NCI-H226 (cell line): Measurements from ENCODE around the gene PABPC1L.

Experiments
- DNase-seq: peaks from one replicate; pipeline ENCODE4 v3.0.0-alpha.2; 2015

Gene PABPC1L

DNA sequence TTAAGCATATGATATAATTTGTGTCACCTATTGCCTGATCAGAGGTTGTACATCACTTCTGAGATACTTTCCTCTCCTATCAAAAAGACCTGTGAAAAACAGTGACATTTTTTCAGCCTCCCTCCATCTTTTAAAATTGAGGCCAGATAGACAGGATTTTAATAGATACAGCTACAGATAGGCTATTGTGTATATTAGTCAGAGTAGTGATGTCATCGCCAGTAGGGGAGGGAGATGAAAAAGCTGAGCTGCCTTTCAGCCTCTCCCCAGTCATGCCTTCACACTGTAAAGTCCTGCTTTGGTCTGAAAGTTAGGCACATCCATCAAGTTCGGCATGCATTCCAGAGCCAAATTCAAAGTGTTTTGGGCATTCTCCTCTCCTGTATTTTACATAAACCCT is 7.9 kb upstream of the PABPC1L start:
- peak; percentile 34 for DNase-seq

DNA sequence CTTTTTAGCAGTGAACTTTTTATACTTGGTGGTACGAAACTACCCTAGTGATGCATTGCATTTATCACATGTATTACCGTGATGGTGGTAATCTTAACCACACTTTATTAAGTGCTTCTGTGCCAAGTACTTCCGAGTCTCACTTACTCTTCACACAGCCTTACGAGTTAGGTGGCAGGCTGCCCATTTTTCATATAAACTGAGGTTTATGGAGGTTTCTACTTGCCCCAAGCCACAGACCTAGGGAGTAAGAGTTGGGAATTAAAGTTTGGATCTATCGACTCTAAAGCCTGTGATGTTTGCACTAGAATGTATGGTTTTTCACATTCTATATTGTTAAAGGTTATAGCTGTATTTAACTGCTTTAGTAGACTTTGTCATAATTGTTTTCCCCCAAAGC is 5.5 kb upstream of the PABPC1L start:
- no peak for DNase-seq

GRCh38 chr20:44908987-44909871 is 631 bp upstream of the PABPC1L start:
- no peak for DNase-seq

DNA sequence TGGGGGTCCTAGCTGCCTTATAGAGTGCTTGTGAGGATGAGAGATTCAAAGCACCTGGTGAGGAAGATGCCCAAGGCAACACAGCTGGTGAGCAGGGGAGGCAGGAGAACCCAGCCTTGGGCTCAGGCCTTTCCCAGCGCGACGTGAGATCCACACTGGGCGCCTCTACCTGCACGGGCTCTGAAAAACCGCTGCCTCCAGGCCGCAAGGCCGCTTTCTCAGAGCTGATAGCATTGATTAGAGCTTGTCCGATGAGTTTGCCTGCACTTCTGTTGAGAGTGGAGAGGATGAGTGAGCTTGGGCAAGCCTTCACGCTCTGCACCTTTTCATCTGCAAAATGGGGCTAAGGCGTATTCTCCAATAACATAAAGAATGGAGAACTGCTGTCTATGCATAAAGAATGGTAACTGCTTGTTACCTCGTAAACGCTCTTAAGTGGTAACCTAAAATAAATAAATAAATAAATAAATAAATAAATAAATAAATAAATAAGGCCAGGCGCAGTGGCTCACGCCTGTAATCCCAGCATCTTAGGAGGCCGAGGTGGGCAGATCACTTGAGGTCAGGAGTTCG is 916 bp downstream of the PABPC1L start:
- DNase-seq = no peak

DNA sequence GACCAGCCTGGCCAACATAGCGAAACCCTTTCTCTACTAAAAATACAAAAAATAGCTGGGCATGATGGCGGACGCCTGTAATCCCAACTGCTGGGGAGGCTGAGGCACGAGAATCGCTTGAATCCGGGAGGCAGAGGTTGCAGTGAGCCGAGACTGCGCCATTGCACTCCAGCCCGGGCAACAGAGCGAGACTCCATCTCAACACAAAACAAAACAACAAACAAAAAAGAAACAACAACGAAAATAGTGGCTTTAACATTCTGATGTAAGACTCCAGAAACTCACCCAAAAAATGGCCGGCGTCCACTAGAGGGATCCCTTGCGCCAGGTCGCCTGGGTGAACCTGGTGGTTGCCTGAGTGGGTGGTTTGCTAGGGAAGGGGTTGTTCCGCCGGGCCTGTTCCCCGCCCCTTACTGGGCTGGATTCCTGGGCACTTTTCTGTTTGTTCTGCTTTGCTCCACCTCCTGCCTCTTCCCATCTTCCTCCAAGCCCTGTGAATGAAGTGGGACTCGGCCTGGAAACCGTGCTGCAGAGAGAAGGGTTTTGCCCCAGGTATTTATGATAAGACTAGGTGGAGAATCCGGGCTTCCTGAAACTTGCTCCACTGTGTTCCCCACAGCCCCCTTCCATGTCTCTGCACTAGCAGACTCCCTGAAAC is 1.5 kb downstream of the PABPC1L start:
- DNase-seq = peak; percentile 59

- no peak for DNase-seq
Observed at GRCh38 chr20:44912189-44912588, 2.3 kb downstream of the PABPC1L start.

DNA sequence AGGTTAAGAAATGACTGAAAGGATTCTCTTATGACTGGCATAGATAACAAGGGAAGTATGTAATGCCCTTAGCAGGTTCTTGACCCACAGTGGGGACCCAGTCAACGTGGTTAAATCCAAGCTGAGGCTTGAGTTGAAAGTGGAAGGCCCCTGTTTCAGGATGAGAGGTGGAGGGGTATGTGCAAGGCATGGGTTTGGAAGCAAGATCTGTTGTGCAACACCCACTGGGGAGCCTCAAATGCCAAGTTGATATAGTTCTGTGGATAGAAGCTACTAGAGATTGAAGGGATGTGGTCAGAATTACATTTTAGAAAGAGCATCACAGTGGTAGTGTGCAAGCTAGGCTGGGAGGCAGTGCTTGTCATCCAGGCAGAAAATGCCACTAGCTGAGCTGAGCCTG is 5.1 kb downstream of the PABPC1L start:
- no peak for DNase-seq

DNA sequence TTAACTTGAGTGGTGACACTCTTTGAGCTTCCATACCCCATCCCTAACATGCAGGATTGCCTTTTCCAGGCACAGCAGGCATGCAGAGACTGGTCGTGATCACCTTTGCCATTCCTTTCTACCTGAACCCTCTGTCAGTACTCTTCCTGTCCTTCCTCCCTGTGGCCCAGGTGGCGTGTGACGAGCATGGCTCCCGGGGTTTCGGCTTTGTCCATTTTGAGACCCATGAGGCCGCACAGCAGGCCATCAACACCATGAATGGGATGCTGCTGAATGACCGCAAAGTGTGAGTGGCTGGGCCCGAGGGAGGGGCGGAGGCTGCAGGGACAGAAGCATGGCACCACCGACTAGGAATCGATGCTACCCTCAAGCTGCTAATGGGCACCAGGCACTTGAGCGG is 6.7 kb downstream of the PABPC1L start:
- no peak for DNase-seq

- DNase-seq = no peak
Observed at GRCh38 chr20:44917399-44917798, 7.5 kb downstream of the PABPC1L start.

DNA sequence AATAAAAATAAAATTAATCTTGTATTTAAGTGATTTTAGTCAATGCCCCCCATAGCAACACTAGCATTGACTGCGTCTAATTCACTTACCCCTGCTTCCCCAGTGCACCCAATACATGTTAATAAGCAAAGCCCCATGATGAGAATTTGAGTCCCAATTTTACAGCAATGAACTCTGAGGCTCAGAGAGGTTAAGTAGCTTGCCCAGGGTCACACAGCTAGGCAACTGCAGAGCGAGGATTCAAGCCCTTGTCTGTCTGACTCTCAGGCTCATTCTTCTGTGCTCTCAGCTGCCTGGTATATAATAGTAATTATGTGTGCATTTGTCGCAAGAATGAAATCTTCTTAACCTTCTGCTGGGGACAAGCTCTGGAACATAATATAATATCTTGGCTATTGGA is 8.5 kb downstream of the PABPC1L start:
- no peak for DNase-seq

DNA sequence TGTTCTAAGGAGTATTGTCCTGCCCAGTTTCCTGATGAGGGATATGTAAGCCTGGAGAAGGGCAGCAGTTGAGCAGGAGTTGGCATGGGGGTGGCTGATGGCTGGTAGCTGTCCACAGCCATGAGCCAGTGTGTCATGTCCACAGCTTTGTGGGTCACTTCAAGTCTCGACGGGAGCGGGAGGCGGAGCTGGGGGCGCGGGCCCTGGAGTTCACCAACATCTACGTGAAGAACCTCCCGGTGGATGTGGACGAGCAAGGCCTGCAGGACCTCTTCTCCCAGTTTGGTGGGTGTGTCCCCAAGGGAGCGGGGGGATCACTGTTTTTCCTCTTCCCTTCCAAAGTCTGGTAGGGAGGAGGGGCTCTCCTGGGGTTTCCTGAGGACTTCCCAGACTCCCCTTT is 8.9 kb downstream of the PABPC1L start:
- no peak for DNase-seq

DNA sequence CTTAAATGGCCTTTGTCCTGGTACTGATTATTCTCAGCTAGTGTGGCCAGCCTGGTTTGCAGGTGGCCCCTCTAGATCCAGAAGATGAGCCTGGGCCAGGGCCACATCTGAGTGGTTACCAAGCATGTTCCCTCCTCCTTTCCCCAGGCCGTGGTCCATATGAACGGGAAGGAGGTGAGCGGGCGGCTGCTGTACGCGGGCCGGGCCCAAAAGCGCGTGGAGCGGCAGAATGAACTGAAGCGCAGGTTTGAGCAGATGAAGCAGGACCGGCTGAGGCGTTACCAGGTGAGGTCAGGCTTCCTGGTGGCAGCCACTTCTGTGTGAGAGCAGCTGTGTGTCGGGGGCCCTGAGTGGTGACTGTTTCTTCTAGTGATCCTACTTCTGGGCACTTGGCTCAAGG is 11.6 kb downstream of the PABPC1L start:
- no peak for DNase-seq

GRCh38 chr20:44924541-44924940 is 14.7 kb downstream of the PABPC1L start:
- DNase-seq = no peak

DNA sequence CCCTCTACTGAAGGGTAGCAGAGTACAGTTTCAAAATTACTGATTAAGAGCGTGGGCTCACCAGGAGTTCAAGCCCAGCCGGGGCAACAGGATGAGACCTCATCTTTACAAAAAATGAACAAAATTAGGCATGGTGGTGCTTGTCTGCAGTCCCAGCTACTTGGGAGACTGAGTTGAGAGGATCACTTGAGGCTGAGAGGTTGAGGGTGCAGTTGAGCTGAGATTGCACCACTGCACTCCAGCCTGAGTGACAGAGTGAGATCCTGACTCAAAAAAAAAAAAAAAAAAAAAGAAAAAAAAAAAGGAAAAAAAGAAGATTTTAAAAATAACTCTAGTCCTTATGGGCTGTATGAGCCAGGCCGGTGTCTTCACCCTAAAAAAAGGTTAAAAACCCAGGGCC is 18.7 kb downstream of the PABPC1L start:
- no peak for DNase-seq

GRCh38 chr20:44930517-44931168 is 20.8 kb downstream of the PABPC1L start:
- no peak for DNase-seq

DNA sequence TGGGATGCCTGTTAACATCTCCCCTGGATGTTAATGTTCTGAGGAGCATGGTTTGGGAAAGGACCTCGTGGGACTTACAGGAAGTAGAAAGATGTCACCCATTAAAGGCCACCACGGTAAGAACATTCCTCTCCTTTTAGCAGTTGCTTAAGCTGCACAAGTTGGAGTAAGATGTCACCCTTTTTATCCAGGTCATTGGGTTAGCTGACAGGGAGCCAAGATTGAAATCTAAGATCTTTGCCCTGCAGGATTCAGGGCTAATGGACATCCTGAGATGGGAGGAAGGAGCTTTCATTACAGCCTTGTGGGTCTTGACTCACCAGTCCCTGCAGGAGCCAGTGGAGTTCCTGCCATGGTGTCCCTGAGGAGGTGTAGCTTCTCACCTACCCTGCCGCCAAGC is 22.1 kb downstream of the PABPC1L start:
- DNase-seq = no peak

DNA sequence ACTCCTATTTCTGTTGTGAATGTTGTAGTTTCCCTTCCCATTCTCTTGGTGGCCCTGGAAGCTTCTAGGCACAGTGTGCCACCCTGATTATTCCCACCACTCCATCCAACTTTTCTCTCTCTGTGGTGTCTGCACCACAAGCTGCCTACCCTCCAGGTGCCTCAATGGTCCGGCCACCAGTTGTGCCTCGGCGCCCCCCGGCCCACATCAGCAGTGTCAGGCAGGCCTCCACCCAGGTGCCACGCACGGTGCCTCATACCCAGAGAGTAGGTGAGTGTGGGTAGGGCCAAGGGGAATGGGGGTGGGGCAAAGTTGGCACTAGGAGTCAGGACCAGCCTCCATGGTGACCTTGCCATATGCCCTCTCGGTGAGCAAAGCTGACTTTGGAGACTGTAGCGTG is 23.1 kb downstream of the PABPC1L start:
- DNase-seq = no peak

DNA sequence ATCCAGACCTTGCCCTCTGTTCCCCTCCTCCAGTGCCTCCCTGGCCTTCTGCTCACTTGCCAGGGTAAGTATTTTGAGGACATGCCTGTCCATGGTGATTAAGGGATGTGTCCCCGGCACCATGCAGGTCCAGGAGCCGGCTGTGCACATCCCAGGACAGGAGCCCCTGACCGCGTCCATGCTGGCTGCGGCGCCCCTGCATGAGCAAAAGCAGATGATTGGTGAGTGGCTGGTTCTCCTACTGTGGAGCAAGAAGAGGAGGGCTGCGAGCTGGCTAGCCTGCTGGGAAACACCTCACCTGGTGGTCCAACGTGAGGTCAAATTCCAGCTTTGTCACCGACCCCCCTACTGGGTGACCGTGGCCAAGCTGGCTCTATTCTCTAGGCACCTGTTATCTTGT is 26.6 kb downstream of the PABPC1L start:
- DNase-seq = no peak

GRCh38 chr20:44938637-44939036 is 28.8 kb downstream of the PABPC1L start:
- DNase-seq = no peak

- DNase-seq = no peak
Observed at GRCh38 chr20:44941120-44941691, 31.3 kb downstream of the PABPC1L start.

- no peak for DNase-seq
Observed at GRCh38 chr20:44942264-44942973, 32.6 kb downstream of the PABPC1L start.

GRCh38 chr20:44943828-44944227 is 34.0 kb downstream of the PABPC1L start:
- DNase-seq = no peak

DNA sequence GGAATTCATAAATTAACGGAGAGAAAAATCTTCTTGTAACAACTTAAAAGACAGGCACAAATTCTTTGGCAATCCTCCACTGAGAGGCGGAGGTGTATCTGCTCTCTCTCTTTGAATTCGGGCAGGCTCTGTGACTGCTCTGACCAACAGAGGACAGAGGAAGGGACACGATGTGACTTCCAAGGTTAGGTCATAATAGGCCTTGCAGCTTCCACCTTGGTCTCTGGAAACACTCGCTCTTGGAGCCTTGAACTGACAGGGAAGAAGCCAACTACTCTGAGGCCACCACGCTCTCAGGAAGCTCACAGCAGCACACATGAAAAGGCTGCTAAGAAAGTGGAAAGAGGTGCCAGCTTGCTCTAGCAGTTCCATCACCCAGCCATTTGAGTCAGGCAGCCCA is 35.4 kb downstream of the PABPC1L start:
- DNase-seq = no peak
